GM18526 (cell line): ENCODE measurements around the gene LRMDA.

Experiments used
- POLR2A ChIP-seq: IDR thresholded peaks from 3 replicates; pipeline ENCODE4 v1.6.1; 2011; ENCODE audit not compliant: insufficient read length; ENCODE audit errors: extremely low read depth

The LRMDA gene

DNA sequence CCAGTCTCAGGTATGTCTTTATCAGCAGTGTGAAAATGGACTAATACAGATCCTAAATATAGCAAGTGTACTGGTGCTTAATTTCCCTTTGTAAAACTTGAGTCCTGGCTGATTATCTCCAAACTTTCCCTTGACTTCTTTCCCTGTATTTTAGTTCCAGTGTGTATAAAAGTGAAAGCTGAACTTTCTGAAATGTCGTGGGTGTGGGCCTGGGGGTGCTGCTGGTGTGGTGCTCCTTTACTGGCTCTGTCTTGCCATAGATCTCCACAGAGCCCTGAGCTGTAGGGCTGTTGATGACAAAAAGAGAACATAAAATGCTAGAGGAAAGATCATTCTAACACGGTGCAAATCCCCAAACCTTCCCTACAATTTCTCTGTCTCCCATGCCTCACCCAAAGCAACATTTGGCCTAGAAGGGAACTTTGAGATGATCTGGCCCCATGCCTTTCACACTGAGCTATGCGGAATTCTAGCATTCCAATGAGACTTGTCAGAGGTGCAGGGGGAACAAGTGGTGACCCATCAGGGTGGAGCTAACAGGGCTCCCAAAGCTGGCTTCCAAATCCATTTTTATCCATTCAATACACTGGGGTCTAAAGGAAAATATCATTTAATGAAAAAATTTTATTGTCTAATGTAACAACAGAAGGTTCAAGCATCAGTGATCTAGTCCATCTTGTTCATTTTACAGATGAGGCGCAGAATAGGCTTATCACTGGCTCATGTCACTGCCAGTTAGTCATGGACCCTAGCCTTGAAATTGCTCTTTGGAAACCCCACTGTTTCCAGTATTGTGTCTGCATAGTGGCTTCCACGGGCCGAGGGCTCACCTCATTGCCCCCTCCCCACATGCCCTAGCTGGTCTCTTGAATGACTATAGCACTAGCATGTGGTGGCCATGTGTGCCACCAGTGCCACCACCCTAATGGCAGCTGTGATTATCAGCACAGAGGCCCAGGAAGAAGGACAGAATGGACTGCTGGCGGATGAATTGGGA lies 1000.9 kb downstream of the LRMDA start:
- no peak for TF ChIP-seq POLR2A

DNA sequence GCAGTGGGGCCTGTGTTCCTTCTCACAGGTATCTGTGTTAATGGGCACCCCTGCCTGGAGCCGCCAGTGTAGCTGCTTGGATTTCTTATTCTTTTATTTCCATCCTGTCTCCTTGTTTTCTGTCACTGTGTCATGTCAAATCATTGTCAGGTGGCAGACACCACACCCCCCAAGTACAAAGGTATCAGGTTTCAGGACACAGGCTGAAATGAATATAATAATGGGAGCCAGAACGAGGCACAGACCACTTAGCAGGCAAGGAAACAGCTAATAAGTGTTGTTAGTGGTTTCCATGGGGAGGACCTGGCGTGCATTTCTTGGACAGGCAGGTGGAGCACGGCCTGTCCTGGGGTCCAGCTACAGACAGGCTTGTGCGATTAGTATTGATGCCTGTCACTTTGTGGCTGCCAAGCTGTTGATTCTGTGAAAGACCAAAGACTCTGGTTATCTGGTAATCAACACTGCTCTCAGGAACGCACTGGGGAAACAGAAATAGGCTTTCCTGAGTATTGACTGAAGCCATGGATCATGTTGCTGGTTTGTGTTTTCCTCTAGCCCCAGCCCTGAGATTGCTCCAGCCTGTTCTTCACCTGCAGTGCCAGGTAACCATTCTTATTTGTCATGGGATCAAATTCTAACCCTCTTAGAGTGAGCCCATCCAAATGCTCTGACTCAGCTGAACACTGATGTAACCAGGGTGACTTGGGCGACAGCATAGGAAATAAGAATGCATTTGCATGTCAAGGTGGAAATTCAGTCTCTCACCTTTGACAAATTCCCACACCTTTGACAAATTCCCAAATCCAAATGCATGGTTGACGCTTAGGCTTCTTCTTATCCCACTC lies 1002.0 kb downstream of the LRMDA start:
- TF ChIP-seq POLR2A: no peak

DNA sequence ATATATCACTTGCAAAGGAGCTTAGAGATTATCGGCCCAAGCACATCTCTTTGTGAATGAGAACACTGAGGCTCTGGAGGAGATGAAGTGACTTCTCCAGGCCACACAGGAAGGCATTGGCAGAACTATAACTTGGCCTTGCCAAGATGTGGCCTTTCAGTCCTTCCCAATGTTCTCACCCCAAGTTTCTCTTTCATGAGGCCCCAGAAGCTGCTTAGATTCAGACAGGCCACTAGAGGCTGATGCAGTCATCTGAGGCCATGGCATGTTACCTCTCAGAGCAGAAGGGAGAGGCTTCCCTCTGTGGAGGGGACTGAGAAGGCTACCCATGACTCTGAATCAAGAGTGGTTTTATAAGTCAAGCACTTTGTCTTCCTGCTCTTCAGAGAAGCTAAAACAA lies 1003.7 kb downstream of the LRMDA start:
- TF ChIP-seq POLR2A: no peak

DNA sequence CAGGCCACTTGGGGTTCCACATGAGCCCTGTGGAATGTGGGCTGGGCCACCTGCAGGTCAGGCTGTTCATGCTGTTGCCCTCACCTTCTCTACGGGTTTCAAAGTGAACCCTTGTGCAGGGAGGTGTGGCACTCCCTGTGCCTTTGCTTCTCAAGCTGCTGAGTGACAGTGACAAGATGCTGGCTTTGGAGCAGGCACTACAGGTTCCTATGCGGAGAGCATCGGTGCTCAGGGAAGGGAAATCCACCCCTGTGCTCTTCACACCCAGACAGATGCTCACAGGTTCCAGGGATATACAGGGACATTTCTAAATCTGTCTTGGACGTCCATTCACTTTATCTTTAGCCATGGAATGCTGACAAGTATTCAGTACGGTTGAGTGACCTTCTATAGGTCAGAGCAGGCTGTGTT lies 1005.0 kb downstream of the LRMDA start:
- no peak for TF ChIP-seq POLR2A

DNA sequence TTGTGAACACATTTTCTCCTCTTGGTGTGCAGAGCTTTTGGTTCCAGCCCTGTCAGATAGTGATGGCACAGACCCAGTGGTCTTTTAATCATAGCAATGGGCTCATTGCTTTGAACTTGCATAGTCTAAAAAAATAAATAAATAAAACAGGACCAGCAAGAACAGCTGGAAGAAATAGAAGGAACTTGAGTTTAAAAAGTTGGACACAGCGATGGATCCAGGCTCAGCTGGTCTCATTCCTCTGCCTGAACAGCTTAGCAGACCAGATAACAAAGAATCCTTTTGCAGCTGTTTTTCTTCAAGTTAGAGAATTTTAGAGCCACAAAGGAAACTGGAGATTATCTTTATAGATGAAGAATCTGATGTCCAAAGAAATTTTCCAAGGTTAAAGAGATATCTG lies 1005.6 kb downstream of the LRMDA start:
- no peak for TF ChIP-seq POLR2A

DNA sequence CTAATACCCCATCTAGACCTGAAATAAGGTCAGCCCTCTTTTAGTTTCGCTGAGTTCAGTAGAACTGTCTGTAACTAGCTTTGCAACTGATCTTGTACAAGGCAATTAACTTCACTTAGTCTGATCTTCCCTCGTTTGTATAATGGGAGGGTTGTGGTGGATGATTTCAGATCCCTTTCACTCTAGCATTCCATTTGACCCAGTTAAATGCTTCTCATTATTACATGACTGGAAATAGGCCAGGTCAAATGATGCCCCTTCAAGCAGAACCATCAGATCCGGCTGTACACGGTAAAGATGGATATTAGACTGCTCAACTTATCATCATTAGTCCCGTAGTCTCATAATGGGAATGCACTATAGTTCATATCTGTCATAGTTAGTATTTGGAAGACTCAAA lies 1009.0 kb downstream of the LRMDA start:
- no peak for TF ChIP-seq POLR2A

DNA sequence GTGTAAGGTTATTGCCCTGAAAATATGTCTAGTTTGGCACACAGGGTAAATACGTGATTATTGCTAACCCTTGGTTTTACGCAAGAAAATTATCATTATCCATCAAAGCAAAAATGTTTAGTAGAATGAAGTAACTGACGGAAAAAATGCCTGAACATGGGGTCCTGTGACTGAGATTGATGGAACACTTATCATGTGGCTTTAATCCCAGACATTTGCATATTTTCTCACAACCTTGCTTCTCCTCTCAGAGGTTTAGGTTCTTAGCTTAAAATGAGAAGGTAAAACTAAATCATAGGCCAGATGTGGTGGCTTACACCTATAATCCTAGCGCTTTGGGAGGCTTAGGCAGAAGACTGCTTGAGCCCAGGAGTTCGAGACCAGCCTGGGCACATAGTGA lies 1010.7 kb downstream of the LRMDA start:
- TF ChIP-seq POLR2A: no peak

DNA sequence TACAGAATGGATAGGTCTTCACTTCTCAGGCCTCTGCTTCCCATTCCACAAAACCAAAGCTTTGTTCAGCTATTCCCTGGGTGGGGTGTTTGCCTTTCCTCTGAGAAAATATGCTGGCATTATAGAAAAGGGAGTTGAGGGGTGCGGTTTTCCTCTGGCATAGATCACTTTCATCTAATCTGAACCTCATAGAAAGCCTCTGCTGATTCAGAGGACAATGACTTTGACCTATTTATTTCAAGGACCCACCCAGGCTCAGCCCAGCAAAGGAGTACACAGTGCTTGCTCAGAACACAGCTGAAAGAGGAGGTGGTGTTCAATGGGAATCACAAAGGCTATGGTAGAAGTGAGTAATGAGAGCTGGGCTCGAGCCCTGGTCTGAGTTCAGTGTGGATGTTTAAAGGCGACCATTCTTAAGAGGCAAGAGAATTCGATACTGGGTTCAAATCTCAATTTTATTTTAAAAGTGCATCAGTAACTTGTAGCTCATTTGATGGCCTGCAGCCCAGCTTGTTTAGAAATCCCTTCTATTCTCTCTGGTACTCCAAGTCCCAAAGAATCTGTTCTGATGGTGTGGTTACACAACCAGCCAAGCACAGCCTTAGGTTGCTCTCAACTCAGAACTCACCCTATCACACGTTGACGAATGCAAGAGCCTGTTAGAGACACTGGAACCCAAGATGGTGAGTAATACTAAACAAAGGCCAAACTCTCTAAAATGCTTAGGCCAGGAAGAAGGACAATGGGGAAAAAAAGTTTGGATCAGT lies 1012.8 kb downstream of the LRMDA start:
- TF ChIP-seq POLR2A: no peak

DNA sequence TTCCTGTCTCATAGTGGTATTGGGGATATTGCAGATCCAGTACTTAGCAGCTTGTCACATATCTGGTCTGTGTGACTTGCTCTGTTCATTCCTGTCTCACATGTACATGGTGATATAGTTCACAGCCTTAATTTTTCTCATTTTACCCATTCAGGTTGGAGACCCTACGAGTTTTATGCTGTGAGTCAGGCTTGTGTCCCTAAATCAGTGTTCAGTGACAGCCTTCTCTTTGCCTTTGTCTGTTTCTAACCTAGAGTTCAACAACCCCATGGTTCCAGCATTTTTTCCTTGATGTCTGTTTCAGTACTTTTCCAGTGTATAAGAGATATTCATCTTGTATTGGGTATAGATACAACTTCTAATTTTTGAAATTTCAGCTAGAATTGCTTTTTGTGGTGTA lies 1016.2 kb downstream of the LRMDA start:
- TF ChIP-seq POLR2A: no peak

DNA sequence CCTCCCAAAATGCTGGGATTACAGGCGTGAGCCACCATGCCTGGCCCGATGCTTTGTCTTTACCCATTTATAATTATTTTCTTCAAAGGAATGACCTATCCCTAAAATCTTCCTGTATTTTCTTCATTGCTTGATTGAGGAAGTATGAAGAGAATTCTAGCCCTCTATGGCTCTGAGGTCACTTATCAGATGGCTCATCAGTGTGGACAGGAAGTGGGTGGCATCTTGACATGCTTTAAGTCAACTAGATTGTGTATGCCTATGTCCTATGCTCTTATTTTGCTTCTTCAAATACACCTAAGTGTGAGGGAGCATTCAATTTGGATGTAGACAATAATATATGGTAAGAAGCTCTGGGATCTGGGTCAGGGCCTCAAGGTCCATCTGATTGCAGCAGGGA lies 1020.5 kb downstream of the LRMDA start:
- TF ChIP-seq POLR2A: no peak

DNA sequence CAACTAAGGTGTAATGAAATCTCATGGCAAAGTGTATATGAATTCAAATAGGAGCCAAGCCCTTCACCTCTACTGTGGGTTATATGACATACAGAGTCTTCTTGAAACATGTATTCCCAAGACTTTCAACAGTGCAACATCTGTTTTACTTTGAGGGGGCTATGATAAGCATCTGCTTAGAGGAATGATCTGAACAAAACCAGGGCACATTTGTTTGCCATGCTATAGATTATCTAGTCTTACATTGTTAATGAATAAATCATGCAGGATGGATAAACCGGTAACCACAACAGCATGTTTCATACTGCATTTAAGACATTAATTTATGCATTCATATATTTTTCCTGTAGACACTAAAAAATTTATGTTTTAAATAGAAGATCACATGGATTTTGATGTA lies 1021.9 kb downstream of the LRMDA start:
- TF ChIP-seq POLR2A: no peak

DNA sequence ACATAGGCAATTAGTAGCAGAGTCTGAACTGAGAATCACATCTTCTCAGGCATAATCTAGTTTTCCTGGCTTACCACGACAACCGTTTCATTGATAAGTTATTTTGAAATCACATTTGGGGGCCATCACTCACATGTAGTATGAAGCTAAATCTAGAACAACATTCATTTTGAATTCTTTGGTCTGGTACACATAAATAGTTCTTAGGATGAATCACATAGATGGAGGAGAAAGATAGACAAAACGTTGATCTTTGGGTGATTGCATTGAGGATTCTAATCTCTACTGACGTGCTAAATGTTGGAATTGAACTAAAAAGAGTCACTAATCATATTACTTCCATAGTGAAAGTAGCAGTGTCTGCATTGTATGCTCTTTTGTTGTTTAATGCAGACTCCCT lies 1022.6 kb downstream of the LRMDA start:
- no peak for TF ChIP-seq POLR2A

DNA sequence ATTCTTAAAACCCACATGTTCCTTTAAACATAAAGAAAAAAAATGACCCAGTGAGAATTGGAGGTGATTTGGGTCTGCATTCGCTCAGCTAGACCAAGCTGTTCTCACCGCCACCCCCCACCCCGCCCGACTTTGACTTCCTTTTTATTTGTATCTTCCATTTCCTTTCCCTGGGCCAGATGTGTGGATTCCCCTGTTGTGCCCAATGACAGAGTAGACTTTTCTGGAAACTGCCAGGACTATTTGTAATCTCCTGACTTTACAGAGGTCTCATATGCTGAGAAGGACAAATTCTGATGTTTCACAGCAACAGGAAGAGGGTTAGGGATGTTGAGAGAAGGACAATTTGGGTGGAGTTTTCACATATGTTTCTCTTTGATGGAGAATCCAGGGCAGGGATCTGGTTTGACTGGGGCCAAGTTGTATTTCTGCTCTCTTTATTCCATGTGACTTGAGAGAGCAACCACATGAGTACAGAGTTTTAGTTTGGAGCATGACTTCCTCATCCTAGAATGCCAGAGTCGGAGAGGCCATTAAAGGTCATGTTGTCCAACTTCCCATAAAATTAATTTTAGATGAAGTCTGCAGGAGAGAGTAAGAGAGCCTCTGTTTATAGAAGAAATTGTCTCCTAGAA lies 1023.2 kb downstream of the LRMDA start:
- TF ChIP-seq POLR2A: no peak

DNA sequence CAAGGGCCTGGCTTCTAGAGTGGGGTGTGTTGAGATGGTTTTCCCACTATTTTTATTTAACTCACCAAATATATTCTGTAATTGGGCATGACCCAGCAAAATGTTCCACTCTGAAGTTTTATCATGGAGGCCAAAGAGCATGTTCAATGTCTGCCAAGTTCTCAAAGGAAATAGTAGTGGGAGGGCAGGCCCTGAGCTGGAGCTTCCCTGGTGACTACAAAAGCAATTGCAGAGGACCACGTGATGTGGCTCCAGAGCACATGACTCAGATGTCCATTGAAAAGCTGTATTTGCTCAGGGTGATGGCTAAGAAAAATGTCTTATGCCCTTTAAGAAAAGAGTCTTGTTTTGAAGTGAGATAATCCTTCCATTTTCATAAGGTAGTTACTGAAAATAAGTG lies 1024.8 kb downstream of the LRMDA start:
- TF ChIP-seq POLR2A: no peak
